ENCODE results near the gene ANKRD39. TPM values are rescaled to one million over a fixed set of nuclear protein-coding genes. Genes with fewer than 3 reads are reported as not detected.

ANKRD39 gene
- total RNA-seq, 1 donor from 2014 or later, result 9.4 TPM

DNA sequence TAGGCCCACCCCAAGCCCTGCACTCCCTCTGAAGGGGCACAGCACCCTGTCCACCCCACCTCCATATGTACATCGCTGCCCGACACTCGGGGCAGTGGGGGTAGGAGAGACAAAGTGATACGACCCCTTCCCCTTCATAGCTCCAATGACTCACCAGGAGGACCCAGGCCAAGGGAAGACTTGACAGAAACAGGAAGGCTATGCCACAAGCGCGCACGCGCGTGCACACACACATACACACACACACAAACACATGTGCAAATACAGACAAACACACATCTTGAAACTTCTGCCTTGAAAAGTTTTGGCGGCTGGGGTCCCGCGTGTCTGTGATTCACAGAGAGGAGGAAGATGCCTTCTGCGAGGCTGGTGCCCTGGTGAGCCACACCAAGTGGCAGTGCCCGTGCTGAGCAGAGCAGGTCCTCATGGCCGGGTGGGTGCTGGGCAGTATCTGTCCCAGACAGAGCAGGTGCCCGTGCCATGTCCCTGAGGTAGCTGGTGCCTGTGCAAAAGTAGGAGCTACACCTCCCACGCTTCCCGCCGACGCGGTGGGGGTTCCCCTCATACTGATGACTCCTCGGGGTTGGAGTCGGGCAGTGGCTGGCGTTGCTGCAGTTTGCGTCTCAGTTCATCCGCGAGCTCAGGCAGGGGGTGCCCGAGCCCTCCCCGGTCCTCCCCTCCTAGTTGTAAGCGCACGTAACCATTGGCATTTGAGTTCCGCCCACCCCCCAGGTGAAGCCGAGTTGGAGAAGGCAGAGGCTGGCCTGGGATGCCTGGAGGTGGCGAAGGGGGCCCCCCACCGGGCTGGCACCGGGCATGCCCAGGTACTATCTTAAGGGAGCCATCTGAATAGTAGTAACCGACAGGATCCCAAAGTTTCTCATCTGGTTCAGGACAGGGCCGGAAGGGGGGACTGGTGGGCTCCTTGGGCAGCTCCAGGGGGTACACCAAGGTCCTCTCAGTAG is 2.5 kb upstream of the ANKRD39 start:
- no peaks in the 10 kb centered on the region for H3K9me3 ChIP-seq
- no peak overlapping the region for H3K4me3 ChIP-seq
- H3K4me1 ChIP-seq, result peaks cover 31% of the 10 kb centered on the region
- H3K27me3 ChIP-seq (ENCODE audit: low read depth), result peaks cover 4% of the 10 kb centered on the region
- TF ChIP-seq, protein P1, sequence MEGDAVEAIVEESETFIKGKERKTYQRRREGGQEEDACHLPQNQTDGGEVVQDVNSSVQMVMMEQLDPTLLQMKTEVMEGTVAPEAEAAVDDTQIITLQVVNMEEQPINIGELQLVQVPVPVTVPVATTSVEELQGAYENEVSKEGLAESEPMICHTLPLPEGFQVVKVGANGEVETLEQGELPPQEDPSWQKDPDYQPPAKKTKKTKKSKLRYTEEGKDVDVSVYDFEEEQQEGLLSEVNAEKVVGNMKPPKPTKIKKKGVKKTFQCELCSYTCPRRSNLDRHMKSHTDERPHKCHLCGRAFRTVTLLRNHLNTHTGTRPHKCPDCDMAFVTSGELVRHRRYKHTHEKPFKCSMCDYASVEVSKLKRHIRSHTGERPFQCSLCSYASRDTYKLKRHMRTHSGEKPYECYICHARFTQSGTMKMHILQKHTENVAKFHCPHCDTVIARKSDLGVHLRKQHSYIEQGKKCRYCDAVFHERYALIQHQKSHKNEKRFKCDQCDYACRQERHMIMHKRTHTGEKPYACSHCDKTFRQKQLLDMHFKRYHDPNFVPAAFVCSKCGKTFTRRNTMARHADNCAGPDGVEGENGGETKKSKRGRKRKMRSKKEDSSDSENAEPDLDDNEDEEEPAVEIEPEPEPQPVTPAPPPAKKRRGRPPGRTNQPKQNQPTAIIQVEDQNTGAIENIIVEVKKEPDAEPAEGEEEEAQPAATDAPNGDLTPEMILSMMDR (IDR thresholded peaks at IDR 0.05), result no peak
- peaks cover 54% of the 10 kb centered on the region for H3K36me3 ChIP-seq
- ATAC-seq, result no peak
- H3K27ac ChIP-seq, result no peak overlapping the region
- DNase-seq, result no peak
- intact Hi-C loops (cut with DNase I), result no loop called here

DNA sequence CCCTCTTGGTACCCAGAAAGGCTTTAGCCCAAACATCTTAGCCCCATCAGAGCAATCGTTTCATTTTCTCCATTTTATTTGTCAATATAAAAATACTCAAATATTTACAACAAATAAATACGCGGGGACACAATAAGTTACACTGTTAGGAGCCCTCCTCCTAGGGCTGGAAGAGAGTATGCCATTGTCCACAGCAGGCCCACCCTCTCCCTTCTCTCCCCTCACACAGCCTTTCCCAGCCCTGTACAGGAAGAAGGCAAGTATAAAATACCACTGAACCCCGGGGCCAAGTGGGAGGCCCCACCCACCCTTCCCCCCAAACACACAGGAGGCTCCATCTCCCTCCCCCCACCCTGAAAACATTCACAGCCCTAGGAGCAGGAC is 1.9 kb upstream of the ANKRD39 start:
- Histone ChIP-seq H3K27me3 (ENCODE audit: low read depth) (peaks cover 4% of the 10 kb centered on the region), H3K4me1 (peaks cover 29% of the 10 kb centered on the region), H3K9me3 (no peaks in the 10 kb centered on the region), H3K27ac (no peak overlapping the region), H3K36me3 (peaks cover 47% of the 10 kb centered on the region), H3K4me3 (no peak overlapping the region)
- intact Hi-C loops (cut with DNase I), result loop anchor here (10.0 kb wide), 1 partner anchor 115 kb away; no protein-coding TSS in a partner anchor
- DNase-seq (no peak), ATAC-seq (no peak)
- TF ChIP-seq, protein P1 (IDR thresholded peaks at IDR 0.05), result no peak

DNA sequence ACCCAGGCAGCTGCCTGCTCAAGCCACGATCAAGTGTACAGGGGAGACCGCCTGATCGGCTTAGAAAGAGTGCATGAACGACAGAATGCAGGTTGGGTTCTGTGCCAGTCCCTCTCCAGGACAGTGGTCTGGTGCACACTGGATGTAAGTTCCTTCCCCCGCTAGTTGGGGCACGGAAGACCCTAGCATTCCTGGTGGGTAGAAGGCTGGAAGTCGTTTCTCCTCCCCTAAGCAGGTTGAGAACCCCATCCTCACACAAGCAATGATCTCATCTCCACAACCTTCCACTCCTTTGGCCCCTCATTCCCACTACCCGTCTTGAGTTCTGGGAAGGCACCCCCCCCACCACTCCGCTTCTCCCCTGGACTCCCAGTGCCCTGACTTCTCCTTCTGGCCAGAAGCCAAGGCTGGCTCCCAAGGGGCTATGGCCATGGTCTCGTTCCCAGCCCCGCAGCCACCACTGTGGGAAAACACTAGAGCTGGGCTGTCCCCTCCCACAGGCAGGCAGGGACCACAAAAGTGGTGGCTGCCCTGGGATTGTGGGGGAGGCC is 1.4 kb upstream of the ANKRD39 start:
- DNase-seq, result no peak
- H3K27ac ChIP-seq, result peak overlapping the region; percentile 63
- H3K4me1 ChIP-seq, result peaks cover 24% of the 10 kb centered on the region
- H3K9me3 ChIP-seq, result no peaks in the 10 kb centered on the region
- intact Hi-C loops (cut with DNase I), result loop anchor here (10.0 kb wide), 1 partner anchor 116 kb away; no protein-coding TSS in a partner anchor
- peak overlapping the region; percentile 84 for H3K4me3 ChIP-seq
- H3K36me3 ChIP-seq, result peaks cover 43% of the 10 kb centered on the region
- TF ChIP-seq, protein P1 (IDR thresholded peaks at IDR 0.05), result no peak
- no peak for ATAC-seq
- H3K27me3 ChIP-seq (ENCODE audit: low read depth), result peaks cover 4% of the 10 kb centered on the region

DNA sequence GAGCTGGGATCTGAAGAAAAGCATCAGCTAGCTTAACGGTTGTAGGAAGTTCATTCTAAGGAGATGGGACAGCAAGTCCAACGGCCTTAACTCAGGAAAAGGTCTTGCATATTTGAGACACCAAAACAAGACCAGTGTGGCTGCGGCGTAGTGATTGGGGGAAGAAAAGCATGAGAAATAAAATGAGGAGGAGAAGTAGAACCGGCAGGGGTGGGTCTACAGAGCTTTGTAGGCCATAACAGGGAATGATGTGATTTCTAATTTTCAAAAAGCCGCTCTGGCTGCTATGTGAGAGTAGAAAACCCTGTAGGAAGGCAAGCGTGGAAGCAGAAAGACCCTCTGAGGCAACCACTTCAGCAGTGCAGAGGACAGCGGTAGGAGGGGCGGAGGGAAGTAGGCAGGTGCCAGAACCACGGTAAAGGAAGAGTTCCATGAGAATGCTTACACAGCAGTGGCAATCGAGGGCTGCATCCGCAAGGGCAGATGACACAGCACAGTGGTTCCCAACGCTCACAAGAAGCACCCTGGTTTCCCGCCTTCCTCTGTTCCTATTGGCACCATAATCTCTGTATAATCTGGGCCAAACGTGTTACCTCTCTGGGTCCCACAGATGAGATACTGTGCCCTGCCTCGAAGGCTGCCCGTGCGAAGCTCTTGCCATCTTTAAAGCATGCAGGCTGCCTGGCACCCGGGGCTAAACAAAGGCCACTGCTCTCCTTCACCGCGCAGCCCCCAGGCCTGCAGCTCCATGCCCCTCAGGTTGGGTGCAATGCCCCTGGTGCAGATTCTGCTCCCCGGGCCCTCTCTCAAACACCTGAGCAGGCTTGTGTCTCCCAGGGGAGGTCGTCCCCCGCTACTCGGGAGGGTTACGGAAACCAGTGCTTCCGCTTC is 795 bp downstream of the ANKRD39 start:
- H3K27me3 ChIP-seq (ENCODE audit: low read depth), result peaks cover 4% of the 10 kb centered on the region
- H3K4me1 ChIP-seq, result peaks cover 22% of the 10 kb centered on the region
- H3K27ac ChIP-seq, result peak overlapping the region; percentile 83
- H3K36me3 ChIP-seq, result peaks cover 41% of the 10 kb centered on the region
- TF ChIP-seq, protein P1 (IDR thresholded peaks at IDR 0.05), result no peak
- no peaks in the 10 kb centered on the region for H3K9me3 ChIP-seq
- DNase-seq, result no peak
- intact Hi-C loops (cut with DNase I), result loop anchor here (10.0 kb wide), 1 partner anchor 118 kb away; no protein-coding TSS in a partner anchor
- peak; percentile 0 to 4 for ATAC-seq
- peak overlapping the region; percentile 84 for H3K4me3 ChIP-seq

DNA sequence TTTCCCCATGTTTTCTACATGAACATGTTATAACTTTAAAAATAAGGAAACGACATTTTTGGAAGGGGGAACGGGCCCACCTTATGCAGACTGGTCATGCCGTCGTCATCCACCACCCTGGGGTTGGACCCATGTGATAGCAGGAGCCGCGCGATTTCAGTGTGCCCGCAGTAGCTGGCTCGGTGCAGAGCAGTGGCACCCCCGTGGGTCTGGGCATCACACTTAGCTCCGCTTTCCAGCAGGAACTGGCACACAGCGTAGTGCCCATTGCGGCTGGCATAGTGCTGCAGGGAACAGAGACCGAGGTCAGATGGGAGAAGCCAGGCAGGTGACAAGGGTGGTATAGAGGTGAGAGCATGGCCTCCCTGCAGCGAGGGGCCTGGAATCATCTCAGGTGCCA is 4.5 kb downstream of the ANKRD39 start:
- Histone ChIP-seq H3K4me1 (peaks cover 13% of the 10 kb centered on the region), H3K4me3 (no peak overlapping the region), H3K27ac (no peak overlapping the region), H3K9me3 (no peaks in the 10 kb centered on the region), H3K27me3 (ENCODE audit: low read depth) (no peaks in the 10 kb centered on the region), H3K36me3 (peaks cover 58% of the 10 kb centered on the region)
- intact Hi-C loops (cut with DNase I), result loop anchor here (10.0 kb wide), 1 partner anchor 121 kb away; no protein-coding TSS in a partner anchor
- TF ChIP-seq, protein P1 (IDR thresholded peaks at IDR 0.05), result no peak
- no peak for ATAC-seq
- DNase-seq, result no peak

Measured in lower lobe of right lung (tissue), 2 donors.